Nephron progenitor cell (in vitro differentiated cells): ENCODE data around the gene ANKRD6.

ENCODE experiments used
- DNase-seq: peaks from one replicate; pipeline ENCODE4 v3.0.0; 2021
- H3K27ac Mint-ChIP-seq: 2 replicates; pipeline ENCODE4 v1.8.0; 2021; ENCODE audit warnings: mild to moderate bottlenecking, moderate library complexity, mixed read lengths
- H3K27me3 Mint-ChIP-seq: 2 replicates; pipeline ENCODE4 v1.8.0; 2021; ENCODE audit warnings: mild to moderate bottlenecking, low read depth, mixed read lengths; ENCODE audit not compliant: poor library complexity
- H3K36me3 Mint-ChIP-seq: 2 replicates; pipeline ENCODE4 v1.8.0; 2021; ENCODE audit warnings: low read depth, mixed read lengths
- H3K4me1 Mint-ChIP-seq: 2 replicates; pipeline ENCODE4 v1.8.0; 2021; ENCODE audit warnings: mixed read lengths
- H3K4me3 Mint-ChIP-seq: 2 replicates; pipeline ENCODE4 v1.8.0; 2021; ENCODE audit warnings: mild to moderate bottlenecking, moderate library complexity, mixed read lengths
- H3K9me3 Mint-ChIP-seq: 2 replicates; pipeline ENCODE4 v1.8.0; 2021; ENCODE audit warnings: mild to moderate bottlenecking, moderate library complexity, mixed read lengths
- CTCF ChIP-seq: fragments of 200-600 bp; sonication (generic); IDR thresholded peaks from 2 replicates; pipeline ENCODE4 v1.5.0; 2021; ENCODE audit warnings: antibody characterized with exemption

Gene ANKRD6

GRCh38 chr6:89487864-89488263 lies 54.9 kb downstream of the ANKRD6 start:
- H3K4me3 Mint-ChIP-seq = no peak overlapping the region
- H3K27ac Mint-ChIP-seq = no peak overlapping the region
- no peaks in the 10 kb centered on the region for H3K9me3 Mint-ChIP-seq
- H3K36me3 Mint-ChIP-seq = no peaks in the 10 kb centered on the region
- no peak for TF ChIP-seq CTCF
- H3K27me3 Mint-ChIP-seq = peaks cover 3% of the 10 kb centered on the region
- DNase-seq = no peak
- H3K4me1 Mint-ChIP-seq = peaks cover 26% of the 10 kb centered on the region

GRCh38 chr6:89488438-89488837 lies 55.5 kb downstream of the ANKRD6 start:
- Mint-ChIP-seq H3K4me1 (peaks cover 26% of the 10 kb centered on the region), H3K27me3 (peaks cover 3% of the 10 kb centered on the region), H3K4me3 (no peak overlapping the region), H3K9me3 (no peaks in the 10 kb centered on the region), H3K27ac (no peak overlapping the region), H3K36me3 (no peaks in the 10 kb centered on the region)
- TF ChIP-seq CTCF = no peak
- DNase-seq = no peak

- no peak overlapping the region for H3K4me3 Mint-ChIP-seq
- no peak for DNase-seq
- peaks cover 26% of the 10 kb centered on the region for H3K4me1 Mint-ChIP-seq
- H3K27me3 Mint-ChIP-seq = peaks cover 3% of the 10 kb centered on the region
- no peak for TF ChIP-seq CTCF
- no peaks in the 10 kb centered on the region for H3K9me3 Mint-ChIP-seq
- H3K27ac Mint-ChIP-seq = no peak overlapping the region
- H3K36me3 Mint-ChIP-seq = no peaks in the 10 kb centered on the region
Observed at GRCh38 chr6:89489078-89489477, 56.1 kb downstream of the ANKRD6 start.

- Mint-ChIP-seq H3K9me3 (no peaks in the 10 kb centered on the region), H3K4me3 (no peak overlapping the region), H3K4me1 (peaks cover 30% of the 10 kb centered on the region), H3K27ac (no peak overlapping the region), H3K36me3 (no peaks in the 10 kb centered on the region), H3K27me3 (peaks cover 4% of the 10 kb centered on the region)
- no peak for TF ChIP-seq CTCF
- DNase-seq = no peak
Observed at GRCh38 chr6:89492025-89492640, 59.2 kb downstream of the ANKRD6 start.

GRCh38 chr6:89494131-89494793 lies 61.3 kb downstream of the ANKRD6 start:
- H3K4me3 Mint-ChIP-seq = no peak overlapping the region
- H3K27ac Mint-ChIP-seq = no peak overlapping the region

More at GRCh38 chr6:89494131-89494793, 61.3 kb downstream of the ANKRD6 start:
- Mint-ChIP-seq H3K27me3 (peaks cover 4% of the 10 kb centered on the region), H3K36me3 (no peaks in the 10 kb centered on the region), H3K4me1 (peaks cover 31% of the 10 kb centered on the region), H3K9me3 (no peaks in the 10 kb centered on the region)
- no peak for DNase-seq
- TF ChIP-seq CTCF = no peak
